OCI-LY1 (cell line): ENCODE results near the gene SERPINB5.

Experiments
- H2AFZ ChIP-seq: fragments of 200-600 bp; sonication (generic), shearing (Covaris generic); 2 replicates; pipeline ENCODE4 v1.6.0; 2014; ENCODE audit warnings: antibody characterized with exemption, mild to moderate bottlenecking, low read length
- H3F3A ChIP-seq: fragments of 200-600 bp; sonication (generic), shearing (Covaris generic); 2 replicates; pipeline ENCODE4 v1.6.0; 2014; ENCODE audit warnings: mild to moderate bottlenecking, antibody characterized with exemption, low read length, moderate library complexity; ENCODE audit not compliant: insufficient read depth
- H3K27ac ChIP-seq: fragments of 200-600 bp; sonication (generic); 2 replicates; pipeline ENCODE4 v1.5.1; 2014; ENCODE audit warnings: low read length, mixed run types, mild to moderate bottlenecking, low read depth; ENCODE audit not compliant: poor library complexity, severe bottlenecking
- H3K27me3 ChIP-seq: fragments of 200-600 bp; sonication (generic); 2 replicates; pipeline ENCODE4 v1.6.0; 2014; ENCODE audit warnings: antibody characterized with exemption, mild to moderate bottlenecking, low read length, moderate library complexity; ENCODE audit not compliant: insufficient read depth
- H3K36me3 ChIP-seq: fragments of 200-600 bp; sonication (generic); 2 replicates; pipeline ENCODE4 v1.6.1; 2014; ENCODE audit warnings: mild to moderate bottlenecking, antibody characterized with exemption, low read length, moderate library complexity, mixed read lengths; ENCODE audit not compliant: insufficient read depth
- H3K4me1 ChIP-seq: fragments of 200-600 bp; sonication (generic); 2 replicates; pipeline ENCODE4 v1.5.1; 2014; ENCODE audit warnings: mild to moderate bottlenecking, low read length, moderate library complexity; ENCODE audit not compliant: insufficient read depth, severe bottlenecking
- H3K4me2 ChIP-seq: fragments of 200-600 bp; sonication (generic), shearing (Covaris generic); 2 replicates; pipeline ENCODE4 v1.6.1; 2014; ENCODE audit warnings: low read length
- H3K4me3 ChIP-seq: fragments of 200-600 bp; sonication (generic); 2 replicates; pipeline ENCODE4 v1.5.1; 2014; ENCODE audit warnings: low read length, low read depth, mild to moderate bottlenecking, mixed read lengths; ENCODE audit not compliant: poor library complexity, severe bottlenecking
- H3K79me2 ChIP-seq: fragments of 200-600 bp; shearing (Covaris generic); 2 replicates; pipeline ENCODE4 v1.6.1; 2016; ENCODE audit warnings: mixed run types, low read length, mixed read lengths; ENCODE audit not compliant: insufficient read depth
- H3K9ac ChIP-seq: fragments of 200-600 bp; sonication (generic), shearing (Covaris generic); 2 replicates; pipeline ENCODE4 v1.6.1; 2014; ENCODE audit warnings: mild to moderate bottlenecking, low read length, mixed read lengths
- H3K9me2 ChIP-seq: fragments of 200-600 bp; sonication (generic), shearing (Covaris generic); 2 replicates; pipeline ENCODE4 v1.6.1; 2014; ENCODE audit warnings: low read depth, mild to moderate bottlenecking, low read length, mixed read lengths
- H3K9me3 ChIP-seq: fragments of 200-600 bp; shearing (Covaris generic); 2 replicates; pipeline ENCODE4 v1.6.1; 2014; ENCODE audit warnings: low read length, mixed read lengths
- H4K20me1 ChIP-seq: fragments of 200-600 bp; sonication (generic), shearing (Covaris generic); 2 replicates; pipeline ENCODE4 v1.6.0; 2016; ENCODE audit warnings: mild to moderate bottlenecking, low read length; ENCODE audit not compliant: insufficient read depth
- CTCF ChIP-seq: fragments of 200-600 bp; sonication (generic), shearing (Covaris generic); IDR thresholded peaks from 2 replicates; pipeline ENCODE4 v1.5.1; 2017; ENCODE audit warnings: mild to moderate bottlenecking, antibody characterized with exemption, low read length, moderate library complexity, mixed read lengths
- EZH2 ChIP-seq: fragments of 200-600 bp; sonication (generic), shearing (Covaris generic); IDR thresholded peaks from 2 replicates; pipeline ENCODE4 v1.8.0; 2017; ENCODE audit warnings: borderline replicate concordance, mixed run types, mild to moderate bottlenecking, antibody characterized with exemption, low read length, moderate library complexity, mixed read lengths

Gene SERPINB5

GRCh38 chr18:63431180-63431579 lies 45.6 kb upstream of the SERPINB5 start:
- Histone ChIP-seq H3K27ac (no peak overlapping the region), H3K4me2 (no peak overlapping the region), H3K4me3 (no peak overlapping the region), H3K9ac (no peak overlapping the region), H3F3A (no peaks in the 10 kb centered on the region), H3K9me2 (no peaks in the 10 kb centered on the region), H3K4me1 (no peaks in the 10 kb centered on the region), H3K36me3 (no peaks in the 10 kb centered on the region), H3K79me2 (no peaks in the 10 kb centered on the region), H3K9me3 (no peaks in the 10 kb centered on the region), H2AFZ (no peak overlapping the region), H4K20me1 (no peaks in the 10 kb centered on the region), H3K27me3 (peaks cover 5% of the 10 kb centered on the region)
- TF ChIP-seq CTCF: no peak
- TF ChIP-seq EZH2: no peak

GRCh38 chr18:63433334-63433866 lies 43.4 kb upstream of the SERPINB5 start:
- Histone ChIP-seq H3K36me3 (no peaks in the 10 kb centered on the region), H3F3A (no peaks in the 10 kb centered on the region), H2AFZ (no peak overlapping the region), H3K27me3 (no peaks in the 10 kb centered on the region; the same call in 1 of the 2 replicates), H3K9ac (no peak overlapping the region), H4K20me1 (no peaks in the 10 kb centered on the region), H3K79me2 (no peaks in the 10 kb centered on the region), H3K27ac (no peak overlapping the region), H3K4me1 (no peaks in the 10 kb centered on the region), H3K4me3 (no peak overlapping the region), H3K9me3 (no peaks in the 10 kb centered on the region), H3K9me2 (no peaks in the 10 kb centered on the region), H3K4me2 (no peak overlapping the region)
- no peak for TF ChIP-seq EZH2
- no peak for TF ChIP-seq CTCF

GRCh38 chr18:63438181-63438580 lies 38.6 kb upstream of the SERPINB5 start:
- no peaks in the 10 kb centered on the region for H3K9me3 ChIP-seq
- no peak for TF ChIP-seq EZH2
- no peak for TF ChIP-seq CTCF
- no peak overlapping the region for H3K4me3 ChIP-seq
- no peak overlapping the region for H3K27ac ChIP-seq
- no peaks in the 10 kb centered on the region for H3K27me3 ChIP-seq
- H3K4me2 ChIP-seq: no peak overlapping the region
- H3K79me2 ChIP-seq: no peaks in the 10 kb centered on the region
- no peaks in the 10 kb centered on the region for H3K4me1 ChIP-seq
- H4K20me1 ChIP-seq: no peaks in the 10 kb centered on the region
- H3F3A ChIP-seq: no peaks in the 10 kb centered on the region
- no peak overlapping the region for H3K9ac ChIP-seq
- H2AFZ ChIP-seq: no peak overlapping the region
- H3K9me2 ChIP-seq: no peaks in the 10 kb centered on the region
- no peaks in the 10 kb centered on the region for H3K36me3 ChIP-seq
